ENCODE data around the gene PRPF38B.

DNA sequence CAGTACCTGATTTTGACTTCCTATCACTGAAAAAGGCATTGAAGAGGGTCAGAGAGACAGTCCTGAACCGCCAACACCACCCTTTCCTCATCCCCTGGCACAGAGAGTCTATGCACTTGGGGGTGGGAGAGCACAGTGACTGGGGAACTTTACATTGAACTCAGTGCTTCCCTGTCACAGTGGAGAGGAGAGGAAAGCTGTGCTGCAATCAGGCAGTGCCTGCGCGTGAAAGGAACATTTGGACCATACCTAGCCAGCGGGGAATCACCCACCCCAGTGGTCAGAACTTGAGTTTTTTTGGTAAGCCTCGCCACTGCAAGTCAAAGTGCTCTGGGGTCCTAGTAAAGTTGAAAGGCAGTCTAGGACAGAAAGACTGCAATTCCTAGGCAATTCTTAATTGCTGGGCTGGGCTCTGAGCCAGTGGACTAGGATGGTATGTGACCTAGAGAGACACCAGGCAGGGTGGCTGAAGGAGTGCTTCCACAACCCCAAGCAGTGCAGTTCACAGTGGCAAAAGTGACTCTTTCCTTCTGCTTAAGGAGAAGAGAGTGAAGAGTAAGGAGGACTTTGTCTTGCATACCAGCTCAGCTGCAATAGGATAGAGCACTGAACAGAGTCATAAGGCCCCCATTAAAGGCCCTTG lies 21.9 kb upstream of the PRPF38B start:
- TF ChIP-seq, protein P1, sequence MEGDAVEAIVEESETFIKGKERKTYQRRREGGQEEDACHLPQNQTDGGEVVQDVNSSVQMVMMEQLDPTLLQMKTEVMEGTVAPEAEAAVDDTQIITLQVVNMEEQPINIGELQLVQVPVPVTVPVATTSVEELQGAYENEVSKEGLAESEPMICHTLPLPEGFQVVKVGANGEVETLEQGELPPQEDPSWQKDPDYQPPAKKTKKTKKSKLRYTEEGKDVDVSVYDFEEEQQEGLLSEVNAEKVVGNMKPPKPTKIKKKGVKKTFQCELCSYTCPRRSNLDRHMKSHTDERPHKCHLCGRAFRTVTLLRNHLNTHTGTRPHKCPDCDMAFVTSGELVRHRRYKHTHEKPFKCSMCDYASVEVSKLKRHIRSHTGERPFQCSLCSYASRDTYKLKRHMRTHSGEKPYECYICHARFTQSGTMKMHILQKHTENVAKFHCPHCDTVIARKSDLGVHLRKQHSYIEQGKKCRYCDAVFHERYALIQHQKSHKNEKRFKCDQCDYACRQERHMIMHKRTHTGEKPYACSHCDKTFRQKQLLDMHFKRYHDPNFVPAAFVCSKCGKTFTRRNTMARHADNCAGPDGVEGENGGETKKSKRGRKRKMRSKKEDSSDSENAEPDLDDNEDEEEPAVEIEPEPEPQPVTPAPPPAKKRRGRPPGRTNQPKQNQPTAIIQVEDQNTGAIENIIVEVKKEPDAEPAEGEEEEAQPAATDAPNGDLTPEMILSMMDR (IDR thresholded peaks at IDR 0.05) = no peak
- TF ChIP-seq POLR2AphosphoS5 (IDR thresholded peaks at IDR 0.05; ENCODE audit: low read depth, low read length) (no peak), MXI1 (IDR thresholded peaks at IDR 0.05; ENCODE audit: low read depth, low read length) (no peak), TCF12 (IDR thresholded peaks at IDR 0.05) (no peak)
- TF ChIP-seq, protein P2, sequence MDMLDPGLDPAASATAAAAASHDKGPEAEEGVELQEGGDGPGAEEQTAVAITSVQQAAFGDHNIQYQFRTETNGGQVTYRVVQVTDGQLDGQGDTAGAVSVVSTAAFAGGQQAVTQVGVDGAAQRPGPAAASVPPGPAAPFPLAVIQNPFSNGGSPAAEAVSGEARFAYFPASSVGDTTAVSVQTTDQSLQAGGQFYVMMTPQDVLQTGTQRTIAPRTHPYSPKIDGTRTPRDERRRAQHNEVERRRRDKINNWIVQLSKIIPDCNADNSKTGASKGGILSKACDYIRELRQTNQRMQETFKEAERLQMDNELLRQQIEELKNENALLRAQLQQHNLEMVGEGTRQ (IDR thresholded peaks at IDR 0.05; ENCODE audit: borderline replicate concordance, low read depth, low read length) = no peak
